ENCODE results near the gene SLC6A2.

GRCh38 chr16:55613613-55614335 is 42.0 kb upstream of the SLC6A2 start:
- TF ChIP-seq POLR2A (IDR thresholded peaks at IDR 0.05) (no peak), CTCF (IDR thresholded peaks at IDR 0.05) (no peak)

Measured in right lobe of liver (tissue), 4 donors.